GM19238 (cell line): Measurements from ENCODE around the gene UNCX.

ENCODE experiments used
- DNase-seq: peaks from one replicate; pipeline ENCODE4 v3.0.0; 2011; ENCODE audit warnings: low spot score; ENCODE audit not compliant: insufficient read length

The UNCX gene

GRCh38 chr7:1231214-1232102 lies 1.2 kb upstream of the UNCX start:
- DNase-seq: no peak

DNA sequence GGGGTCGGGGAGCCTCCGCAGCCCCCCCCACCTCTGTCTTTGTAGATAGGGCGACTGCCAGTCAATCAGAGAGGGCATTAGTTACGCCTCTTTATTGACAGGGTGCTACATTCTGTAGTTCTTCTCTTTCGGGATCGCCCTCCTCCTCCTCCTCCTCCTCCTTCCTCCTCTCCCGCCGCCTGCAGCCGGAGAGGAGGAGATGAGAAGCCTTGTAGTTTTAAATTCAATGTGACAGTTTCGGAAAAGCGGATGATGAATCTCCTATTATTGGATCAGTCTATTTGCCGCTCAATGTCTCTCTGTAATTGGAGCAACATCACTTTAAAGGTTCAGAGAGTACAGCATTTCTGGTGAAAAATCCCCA lies 587 bp upstream of the UNCX start:
- DNase-seq: no peak

DNA sequence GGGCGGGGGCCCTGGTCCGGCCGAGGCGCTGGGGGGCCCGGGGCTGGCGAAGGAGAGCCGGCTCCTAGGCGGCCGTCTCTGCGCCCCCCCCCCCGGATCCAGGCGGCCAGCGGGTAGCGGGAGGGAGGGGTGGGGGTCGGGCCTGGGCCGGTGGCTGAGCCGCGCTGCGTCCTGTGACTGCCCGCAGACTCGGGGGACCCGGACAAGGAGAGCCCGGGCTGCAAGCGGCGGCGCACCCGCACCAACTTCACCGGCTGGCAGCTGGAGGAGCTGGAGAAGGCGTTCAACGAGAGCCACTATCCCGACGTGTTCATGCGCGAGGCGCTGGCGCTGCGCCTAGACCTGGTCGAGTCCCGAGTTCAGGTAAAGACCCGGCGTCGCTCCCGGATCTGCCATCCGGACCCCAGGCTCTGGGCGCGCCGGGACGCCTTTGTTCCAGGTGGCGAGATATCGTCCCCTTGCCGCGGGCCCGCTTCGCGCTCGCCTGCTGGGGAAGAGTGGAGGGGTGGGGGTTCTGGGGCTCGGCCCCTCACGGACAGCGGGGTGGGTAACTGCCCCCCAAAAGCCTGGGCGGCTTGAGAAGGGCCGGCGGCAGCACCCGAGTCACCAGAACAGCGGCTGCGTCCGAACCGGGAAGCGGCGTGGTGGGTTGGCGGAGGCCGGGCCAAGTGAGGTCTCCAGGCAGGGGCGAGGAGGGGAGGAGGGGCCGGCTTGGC lies 819 bp downstream of the UNCX start:
- DNase-seq: no peak

GRCh38 chr7:1234049-1234880 lies 1.6 kb downstream of the UNCX start:
- no peak for DNase-seq

DNA sequence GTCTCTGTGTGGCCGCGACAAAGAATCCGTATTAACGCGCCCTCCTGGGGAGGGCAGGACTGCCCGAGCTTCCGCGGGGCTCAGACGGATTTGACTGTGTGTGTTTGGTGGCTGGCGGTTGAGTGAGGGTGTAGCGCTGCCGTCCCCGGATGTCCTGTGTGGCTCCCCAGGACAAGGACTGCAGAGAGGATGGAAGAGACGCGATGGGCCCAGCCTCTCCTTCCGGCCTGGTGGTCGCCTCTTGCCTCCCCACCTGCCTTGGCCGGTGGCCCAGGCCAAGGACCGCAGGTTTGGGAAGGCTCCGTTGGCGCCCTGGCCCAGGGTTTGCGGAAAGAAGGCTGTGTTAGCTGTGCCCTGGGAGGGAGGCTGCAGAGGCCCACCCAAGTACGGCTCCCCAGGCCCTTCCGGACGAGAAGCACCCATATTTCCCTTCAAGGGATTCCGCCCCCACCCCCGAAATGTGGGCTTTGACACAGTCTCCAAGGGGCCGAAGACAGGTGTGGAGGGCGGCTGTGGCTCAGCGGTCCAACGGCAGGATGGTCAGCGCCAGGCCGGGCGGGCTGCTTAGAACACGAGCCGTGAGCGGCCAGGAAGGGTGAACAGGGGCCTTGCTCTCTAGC lies 2.3 kb downstream of the UNCX start:
- no peak for DNase-seq

- DNase-seq: no peak
Measured at GRCh38 chr7:1235501-1236131, 2.9 kb downstream of the UNCX start.

DNA sequence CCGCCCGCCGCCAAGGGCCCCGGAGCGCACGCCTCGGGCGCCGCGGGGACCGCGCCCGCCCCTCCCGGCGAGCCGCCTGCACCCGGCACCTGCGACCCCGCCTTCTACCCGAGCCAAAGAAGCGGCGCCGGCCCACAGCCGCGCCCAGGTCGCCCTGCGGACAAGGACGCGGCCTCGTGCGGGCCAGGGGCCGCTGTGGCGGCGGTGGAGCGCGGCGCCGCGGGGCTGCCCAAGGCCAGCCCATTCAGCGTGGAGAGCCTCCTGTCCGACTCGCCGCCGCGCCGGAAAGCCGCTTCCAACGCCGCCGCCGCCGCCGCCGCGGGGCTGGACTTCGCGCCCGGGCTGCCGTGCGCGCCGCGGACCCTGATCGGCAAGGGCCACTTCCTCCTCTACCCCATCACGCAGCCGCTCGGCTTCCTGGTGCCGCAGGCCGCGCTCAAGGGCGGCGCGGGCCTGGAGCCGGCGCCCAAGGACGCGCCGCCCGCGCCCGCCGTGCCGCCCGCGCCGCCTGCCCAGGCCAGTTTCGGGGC lies 3.5 kb downstream of the UNCX start:
- DNase-seq: no peak

- DNase-seq: no peak
Measured at GRCh38 chr7:1236831-1237701, 4.4 kb downstream of the UNCX start.

DNA sequence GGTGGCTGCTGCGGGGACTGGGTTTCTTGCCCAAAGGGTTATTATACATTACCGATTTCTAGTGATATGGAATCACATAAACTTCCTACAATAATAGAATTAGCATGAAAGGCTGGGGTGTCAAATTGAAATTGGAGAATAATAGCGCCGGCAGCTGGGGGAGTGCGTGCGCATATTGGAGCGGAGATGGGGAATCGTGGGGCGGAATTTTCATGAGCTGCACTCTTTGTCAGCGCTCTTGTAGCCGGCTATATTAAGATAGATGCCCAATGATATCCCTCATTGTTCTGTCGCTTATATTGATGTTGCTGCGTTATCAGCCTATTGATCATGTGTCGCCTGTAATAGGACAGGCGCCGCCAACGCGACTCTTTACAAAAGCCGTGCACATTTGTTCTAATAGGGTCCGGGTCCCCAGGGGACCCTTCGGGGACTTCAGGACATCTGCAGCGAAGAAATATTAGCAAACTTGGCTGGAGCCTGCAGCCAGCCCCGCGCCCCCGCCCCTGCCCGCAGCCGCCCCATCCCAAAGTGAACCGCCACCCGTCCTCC lies 5.1 kb downstream of the UNCX start:
- no peak for DNase-seq

- no peak for DNase-seq
Measured at GRCh38 chr7:1238450-1238882, 5.8 kb downstream of the UNCX start.

GRCh38 chr7:1238931-1239802 lies 6.5 kb downstream of the UNCX start:
- no peak for DNase-seq

- DNase-seq: no peak
Measured at GRCh38 chr7:1239803-1240516, 7.3 kb downstream of the UNCX start.

DNA sequence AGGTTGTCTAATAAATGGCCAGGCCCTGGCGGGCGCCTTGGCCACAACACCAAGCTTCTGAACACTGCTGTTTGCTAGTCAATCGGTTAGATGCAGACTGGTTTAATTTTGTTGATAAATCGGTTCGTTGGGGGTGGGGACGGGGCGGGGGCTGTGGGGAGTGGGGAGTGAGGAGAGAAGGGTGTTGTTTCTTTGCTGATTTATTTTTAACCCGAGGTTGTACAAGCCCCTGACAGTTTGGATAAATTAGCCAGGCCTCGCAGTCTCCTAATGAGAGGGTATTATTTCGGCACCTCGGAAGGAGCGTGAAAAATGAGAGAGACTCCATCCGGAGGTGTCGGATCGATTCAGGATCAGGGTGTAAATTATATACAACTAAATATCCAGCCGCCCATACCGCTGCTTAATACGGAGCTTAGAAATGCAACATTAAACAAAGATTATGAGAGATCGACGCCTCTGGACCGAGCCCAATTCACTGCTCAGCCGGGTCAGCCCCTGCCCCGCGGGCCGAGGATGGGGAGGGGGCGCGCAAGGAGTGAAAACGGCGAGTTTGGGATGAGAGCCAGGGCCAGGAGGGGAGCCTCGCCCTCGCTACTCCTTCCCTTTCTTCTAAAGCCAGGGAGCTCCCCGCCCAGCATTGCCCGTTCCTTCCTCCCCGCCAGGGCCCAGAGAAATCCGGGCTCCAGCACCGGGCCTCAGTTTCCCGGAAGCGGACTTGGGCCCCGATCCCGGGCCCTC lies 8.0 kb downstream of the UNCX start:
- no peak for DNase-seq

DNA sequence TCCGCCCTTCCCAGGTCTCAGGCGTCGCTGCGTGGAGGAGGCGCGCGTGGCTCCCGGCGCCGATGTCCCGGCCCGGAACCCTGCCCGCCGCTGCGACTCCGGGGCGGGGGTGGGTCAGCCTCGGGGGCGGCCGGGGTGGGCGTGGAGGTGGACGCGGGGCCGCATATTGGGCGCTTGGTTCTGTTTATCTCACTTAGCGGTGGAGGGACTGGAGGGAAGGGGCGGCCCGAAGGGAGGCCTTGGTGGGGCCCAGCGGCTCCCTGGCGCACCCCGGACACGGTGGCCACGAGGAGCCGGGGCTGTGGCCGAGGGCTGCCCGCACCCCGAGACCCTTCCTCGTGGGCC lies 8.6 kb downstream of the UNCX start:
- no peak for DNase-seq

GRCh38 chr7:1241603-1242255 lies 9.1 kb downstream of the UNCX start:
- no peak for DNase-seq

- no peak for DNase-seq
Measured at GRCh38 chr7:1242256-1242605, 9.6 kb downstream of the UNCX start.
